C4-2B (cell line): Measurements from ENCODE around the gene TSSK3.
A peak's percentile ranks its signal among the peaks of the same experiment; 100 is the strongest.
"Not testable (repeated sequence)": the region's sequence is repeated elsewhere in the genome, so short reads cannot be mapped to it uniquely, and the experiment has no call there.

ENCODE experiments used
- H3K27ac ChIP-seq: fragments of 450-650 bp; 2 replicates; pipeline ENCODE4 v1.5.1; 2017
- ZFX ChIP-seq: fragments of 450-650 bp; IDR thresholded peaks from 2 replicates; pipeline ENCODE4 v1.6.1; 2017
- TF ChIP-seq, protein P1 (sequence below): fragments of 450-650 bp; conservative IDR thresholded peaks from 2 replicates; pipeline ENCODE4 v1.5.1; 2017; ENCODE audit warnings: mild to moderate bottlenecking

Gene TSSK3

DNA sequence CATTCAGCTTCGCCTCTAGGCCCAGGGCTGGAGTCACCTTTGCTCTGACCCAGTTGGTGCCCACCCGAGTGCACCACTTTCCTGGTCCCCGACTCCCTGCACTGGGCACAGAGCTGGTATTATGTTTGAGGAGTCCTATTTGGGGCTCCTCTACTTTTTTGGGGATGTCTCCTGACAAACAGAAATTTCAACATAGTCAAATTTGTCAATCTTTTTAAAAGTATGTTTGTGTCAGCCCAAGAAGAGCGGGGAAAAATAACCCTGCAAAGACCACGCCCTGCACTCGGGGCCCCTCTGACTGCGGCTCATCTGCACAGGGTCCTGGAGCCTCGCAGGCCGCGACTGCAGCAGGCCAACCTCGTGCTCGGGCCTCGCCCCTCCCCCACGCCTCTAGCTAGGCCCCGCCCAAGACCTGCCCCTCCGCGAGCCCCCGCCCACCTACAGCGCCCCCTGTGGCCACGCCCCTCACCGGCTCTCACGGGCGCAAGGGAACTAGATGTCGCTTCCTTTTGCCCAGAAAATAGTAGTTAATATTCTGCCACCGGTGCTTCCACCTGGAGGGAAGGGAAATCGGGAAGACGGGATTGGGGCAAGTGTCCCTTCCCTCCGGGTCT is 11.4 kb upstream of the TSSK3 start:
- TF ChIP-seq, protein P1, sequence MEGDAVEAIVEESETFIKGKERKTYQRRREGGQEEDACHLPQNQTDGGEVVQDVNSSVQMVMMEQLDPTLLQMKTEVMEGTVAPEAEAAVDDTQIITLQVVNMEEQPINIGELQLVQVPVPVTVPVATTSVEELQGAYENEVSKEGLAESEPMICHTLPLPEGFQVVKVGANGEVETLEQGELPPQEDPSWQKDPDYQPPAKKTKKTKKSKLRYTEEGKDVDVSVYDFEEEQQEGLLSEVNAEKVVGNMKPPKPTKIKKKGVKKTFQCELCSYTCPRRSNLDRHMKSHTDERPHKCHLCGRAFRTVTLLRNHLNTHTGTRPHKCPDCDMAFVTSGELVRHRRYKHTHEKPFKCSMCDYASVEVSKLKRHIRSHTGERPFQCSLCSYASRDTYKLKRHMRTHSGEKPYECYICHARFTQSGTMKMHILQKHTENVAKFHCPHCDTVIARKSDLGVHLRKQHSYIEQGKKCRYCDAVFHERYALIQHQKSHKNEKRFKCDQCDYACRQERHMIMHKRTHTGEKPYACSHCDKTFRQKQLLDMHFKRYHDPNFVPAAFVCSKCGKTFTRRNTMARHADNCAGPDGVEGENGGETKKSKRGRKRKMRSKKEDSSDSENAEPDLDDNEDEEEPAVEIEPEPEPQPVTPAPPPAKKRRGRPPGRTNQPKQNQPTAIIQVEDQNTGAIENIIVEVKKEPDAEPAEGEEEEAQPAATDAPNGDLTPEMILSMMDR, result no peak
- peak; percentile 27; the same call in 1 of the 2 replicates for TF ChIP-seq ZFX
- peak overlapping the region; percentile 87 for H3K27ac ChIP-seq

- peak overlapping the region; percentile 87 for H3K27ac ChIP-seq
Measured at GRCh38 chr1:32351399-32352238, 10.7 kb upstream of the TSSK3 start.

DNA sequence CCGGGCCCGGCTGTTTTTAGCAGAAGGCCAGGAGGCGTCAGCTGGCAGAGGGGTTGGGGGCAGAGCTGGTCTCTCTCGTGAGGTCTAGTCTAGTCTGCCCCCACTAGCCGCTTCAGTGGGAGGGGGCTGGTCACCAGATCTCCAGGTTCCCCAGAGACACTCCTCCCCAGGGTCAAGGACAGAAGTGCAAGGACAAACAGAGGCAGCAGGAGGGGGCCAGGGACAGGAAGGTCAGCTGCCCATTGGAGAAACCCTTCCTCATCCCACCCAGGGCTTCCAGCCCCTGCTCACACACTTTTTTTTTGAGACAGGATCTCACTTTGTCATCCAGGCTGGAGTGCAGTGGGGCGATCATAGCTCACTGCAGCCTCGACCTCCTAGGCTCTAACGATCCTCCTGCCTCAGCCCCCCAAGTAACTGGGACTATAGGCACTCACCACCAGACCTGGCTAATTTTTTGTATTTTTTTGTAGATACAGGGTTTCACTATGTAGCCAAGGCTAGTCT is 10.0 kb upstream of the TSSK3 start:
- H3K27ac ChIP-seq, result peak overlapping the region; percentile 87
- TF ChIP-seq, protein P1, result no peak
- no peak for TF ChIP-seq ZFX

More at GRCh38 chr1:32351399-32352238, 10.7 kb upstream of the TSSK3 start:
- TF ChIP-seq, protein P1, result no peak; the same call in 1 of the 2 replicates
- TF ChIP-seq ZFX, result peak; percentile 86

DNA sequence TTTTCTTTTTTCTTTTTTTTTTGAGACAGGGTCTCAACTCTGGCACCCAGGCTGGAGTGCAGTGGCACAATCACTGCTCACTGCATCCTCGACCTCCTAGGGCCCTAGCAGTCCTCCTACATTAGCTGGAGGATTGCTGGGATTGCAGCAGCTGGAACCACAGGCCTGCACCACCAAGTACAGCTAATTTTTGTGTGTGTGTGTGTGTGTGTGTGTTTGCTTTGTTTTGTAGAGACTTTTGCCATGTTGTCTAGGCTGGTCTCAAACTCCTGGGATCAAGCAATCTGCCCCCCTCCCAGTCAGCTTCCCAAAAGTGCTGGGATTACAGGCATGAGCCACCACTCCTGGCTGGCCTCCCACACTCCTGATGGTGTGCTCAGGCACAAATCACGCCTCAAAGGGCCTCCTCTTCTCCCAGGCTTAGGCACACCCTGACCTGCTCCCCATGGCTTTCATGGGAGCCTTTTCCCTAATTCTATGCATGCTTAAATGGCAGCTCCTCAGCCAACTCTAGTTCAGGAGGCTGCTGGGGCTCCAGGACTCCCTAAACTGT is 9.4 kb upstream of the TSSK3 start:
- peak overlapping the region; percentile 87 for H3K27ac ChIP-seq
- no peak for TF ChIP-seq ZFX
- TF ChIP-seq, protein P1, result no peak

- TF ChIP-seq ZFX, result no peak
- TF ChIP-seq, protein P1, result no peak
- no peak overlapping the region for H3K27ac ChIP-seq
Measured at GRCh38 chr1:32353431-32353830, 8.9 kb upstream of the TSSK3 start.

DNA sequence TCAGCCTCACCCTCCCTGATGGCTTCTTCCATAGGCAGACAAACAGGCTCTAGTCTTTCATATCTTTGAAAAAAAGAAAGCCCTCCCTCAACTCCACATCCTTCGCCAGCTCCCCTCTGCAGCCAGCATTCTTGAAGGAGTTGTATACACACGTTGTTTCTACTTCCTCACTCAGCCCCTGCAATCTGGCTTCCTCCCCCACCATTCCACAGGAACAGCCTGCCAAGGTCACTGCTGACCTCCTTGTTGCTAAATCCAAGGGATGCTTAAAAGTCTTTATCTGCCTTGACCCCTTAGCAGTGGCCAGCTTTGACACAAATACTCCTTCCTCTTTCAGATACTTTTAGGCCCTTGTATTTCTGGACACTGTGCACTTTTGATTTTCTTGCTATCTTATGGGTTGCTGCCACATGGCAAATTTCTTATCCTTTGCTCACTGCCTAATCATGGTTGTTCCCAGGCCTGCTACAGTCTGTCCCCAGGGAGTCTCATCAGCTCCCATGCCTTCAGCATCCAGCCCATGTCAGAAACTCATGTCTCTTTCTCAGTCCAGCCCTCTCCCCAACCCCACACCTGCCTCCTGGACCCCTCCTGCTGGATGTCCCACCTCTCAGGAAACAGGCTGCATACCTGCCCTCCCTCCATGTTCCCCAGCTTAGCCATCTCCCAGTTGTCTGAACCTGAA is 8.3 kb upstream of the TSSK3 start:
- TF ChIP-seq ZFX, result no peak
- TF ChIP-seq, protein P1, result no peak
- no peak overlapping the region for H3K27ac ChIP-seq

- not testable (repeated sequence) for H3K27ac ChIP-seq
Measured at GRCh38 chr1:32355778-32356177, 6.6 kb upstream of the TSSK3 start.
